MM.1S (cell line): ENCODE measurements around the gene SDR42E2.

Source experiments
- DNase-seq: peaks from one replicate; pipeline ENCODE4 v3.0.0-alpha.2; 2015
- H2AFZ ChIP-seq: fragments of 300-600 bp; sonication (generic); 2 replicates; pipeline ENCODE4 v1.6.0; 2016; ENCODE audit warnings: antibody characterized with exemption, low read length
- H3F3A ChIP-seq: fragments of 300-600 bp; sonication (generic); 2 replicates; pipeline ENCODE4 v1.6.1; 2016; ENCODE audit warnings: mild to moderate bottlenecking, antibody characterized with exemption, low read length, moderate library complexity, mixed read lengths; ENCODE audit not compliant: insufficient read depth
- H3K27ac ChIP-seq: fragments of 300-600 bp; sonication (generic); 2 replicates; pipeline ENCODE4 v1.5.1; 2016; ENCODE audit warnings: mild to moderate bottlenecking, low read length
- H3K27me3 ChIP-seq: fragments of 300-600 bp; sonication (generic); replicated peaks from 2 replicates; pipeline ENCODE4 v1.6.0; 2016; ENCODE audit warnings: low read length; ENCODE audit not compliant: insufficient read depth
- H3K36me3 ChIP-seq: fragments of 300-600 bp; sonication (generic); replicated peaks from 2 replicates; pipeline ENCODE4 v1.6.1; 2016; ENCODE audit warnings: mild to moderate bottlenecking, low read length, mixed read lengths; ENCODE audit not compliant: insufficient read depth
- H3K4me1 ChIP-seq: fragments of 300-600 bp; sonication (generic); 2 replicates; pipeline ENCODE4 v1.6.1; 2016; ENCODE audit warnings: low read length, mixed read lengths
- H3K4me2 ChIP-seq: fragments of 300-600 bp; sonication (generic); 2 replicates; pipeline ENCODE4 v1.6.0; 2016; ENCODE audit warnings: low read depth, low read length
- H3K4me3 ChIP-seq: fragments of 300-600 bp; sonication (generic); 2 replicates; pipeline ENCODE4 v1.5.1; 2016; ENCODE audit warnings: low read length, mixed read lengths
- H3K79me2 ChIP-seq: fragments of 300-600 bp; sonication (generic); 2 replicates; pipeline ENCODE4 v1.6.1; 2016; ENCODE audit warnings: mixed run types, low read length, mixed read lengths
- H3K9ac ChIP-seq: fragments of 300-600 bp; sonication (generic); 2 replicates; pipeline ENCODE4 v1.6.1; 2016; ENCODE audit warnings: low read length, mixed read lengths
- H3K9me2 ChIP-seq: fragments of 300-600 bp; sonication (generic); replicated peaks from 2 replicates; pipeline ENCODE4 v1.6.1; 2016; ENCODE audit warnings: mild to moderate bottlenecking, low read length, mixed read lengths; ENCODE audit not compliant: insufficient read depth
- H3K9me3 ChIP-seq: fragments of 300-600 bp; sonication (generic); replicated peaks from 2 replicates; pipeline ENCODE4 v1.6.1; 2016; ENCODE audit warnings: mild to moderate bottlenecking, low read length, mixed read lengths; ENCODE audit not compliant: insufficient read depth
- H4K20me1 ChIP-seq: fragments of 300-600 bp; sonication (generic); 2 replicates; pipeline ENCODE4 v1.6.1; 2016; ENCODE audit warnings: mild to moderate bottlenecking, low read length, moderate library complexity, mixed read lengths; ENCODE audit not compliant: insufficient read depth
- CTCF ChIP-seq: fragments of 300-600 bp; sonication (generic); IDR thresholded peaks from 2 replicates; pipeline ENCODE4 v1.5.1; 2016; ENCODE audit warnings: antibody characterized with exemption, low read length, mixed read lengths
- EZH2 ChIP-seq: fragments of 300-600 bp; sonication (generic); optimal IDR thresholded peaks from 2 replicates; pipeline ENCODE3; 2017; ENCODE audit warnings: low read depth, mild to moderate bottlenecking, antibody characterized with exemption, low read length, mixed read lengths
- EZH2phosphoT487 ChIP-seq: fragments of 300-600 bp; sonication (generic); IDR thresholded peaks from 2 replicates; pipeline ENCODE4 v1.6.1; 2018; ENCODE audit warnings: antibody characterized with exemption, low read length

The SDR42E2 gene

GRCh38 chr16:22181426-22181825 is 19.1 kb downstream of the SDR42E2 start:
- no peak overlapping the region for H2AFZ ChIP-seq
- H3K4me3 ChIP-seq: no peak overlapping the region
- H3K27me3 ChIP-seq: no peaks in the 10 kb centered on the region
- TF ChIP-seq EZH2 (no peak), CTCF (no peak), EZH2phosphoT487 (no peak)
- H3K36me3 ChIP-seq: no peaks in the 10 kb centered on the region
- peaks cover 11% of the 10 kb centered on the region; the same call in 1 of the 2 replicates for H3K79me2 ChIP-seq
- peaks cover 4% of the 10 kb centered on the region; the same call in 1 of the 2 replicates for H3K4me1 ChIP-seq
- H3K9me2 ChIP-seq: no peaks in the 10 kb centered on the region
- H3K9ac ChIP-seq: no peak overlapping the region
- H3F3A ChIP-seq: peaks cover 18% of the 10 kb centered on the region
- H3K4me2 ChIP-seq: no peak overlapping the region
- no peaks in the 10 kb centered on the region for H3K9me3 ChIP-seq
- no peaks in the 10 kb centered on the region for H4K20me1 ChIP-seq
- DNase-seq: no peak
- H3K27ac ChIP-seq: no peak overlapping the region

GRCh38 chr16:22181843-22182242 is 19.5 kb downstream of the SDR42E2 start:
- Histone ChIP-seq H3F3A (peaks cover 18% of the 10 kb centered on the region), H3K4me3 (no peak overlapping the region), H3K4me1 (peaks cover 4% of the 10 kb centered on the region; the same call in 1 of the 2 replicates), H2AFZ (no peak overlapping the region), H3K4me2 (no peak overlapping the region), H3K27ac (no peak overlapping the region), H4K20me1 (no peaks in the 10 kb centered on the region), H3K9me2 (no peaks in the 10 kb centered on the region), H3K9me3 (no peaks in the 10 kb centered on the region), H3K36me3 (no peaks in the 10 kb centered on the region), H3K9ac (no peak overlapping the region), H3K79me2 (peaks cover 15% of the 10 kb centered on the region; the same call in 1 of the 2 replicates), H3K27me3 (no peaks in the 10 kb centered on the region)
- no peak for TF ChIP-seq EZH2phosphoT487
- TF ChIP-seq CTCF: no peak
- no peak for TF ChIP-seq EZH2
- no peak for DNase-seq

DNA sequence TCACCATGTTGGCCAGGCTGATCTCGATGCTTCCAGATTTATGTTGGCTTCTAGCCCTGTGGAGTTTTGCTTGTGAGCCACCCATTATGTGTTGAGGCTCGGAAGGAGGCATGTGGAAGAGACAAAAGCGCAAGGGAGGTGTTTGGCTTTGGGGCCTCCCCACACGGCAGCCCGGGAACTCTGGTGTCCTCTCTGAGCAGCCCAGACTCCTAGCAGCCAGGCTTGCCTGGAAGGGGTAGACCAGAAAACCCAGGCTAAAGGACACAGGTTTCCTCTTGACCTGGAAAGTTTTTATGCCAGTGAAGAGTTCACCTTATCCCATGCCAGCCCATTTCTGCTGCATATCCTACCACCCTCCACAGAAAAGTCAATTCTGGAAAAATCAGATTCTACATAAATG is 21.0 kb downstream of the SDR42E2 start:
- H3K79me2 ChIP-seq: peaks cover 15% of the 10 kb centered on the region; the same call in 1 of the 2 replicates
- DNase-seq: no peak
- H3K9me2 ChIP-seq: no peaks in the 10 kb centered on the region

More for the DNA sequence above, 21.0 kb downstream of the SDR42E2 start:
- Histone ChIP-seq H2AFZ (no peak overlapping the region), H3K4me2 (peak overlapping the region; percentile 92; the same call in 1 of the 2 replicates), H3K27ac (peak overlapping the region; percentile 79; the same call in 1 of the 2 replicates), H3K27me3 (no peaks in the 10 kb centered on the region), H3K4me1 (peaks cover 9% of the 10 kb centered on the region), H3K9ac (no peak overlapping the region), H3K36me3 (no peaks in the 10 kb centered on the region), H4K20me1 (no peaks in the 10 kb centered on the region), H3K4me3 (no peak overlapping the region), H3F3A (peaks cover 21% of the 10 kb centered on the region), H3K9me3 (no peaks in the 10 kb centered on the region)
- TF ChIP-seq CTCF (no peak), EZH2phosphoT487 (no peak), EZH2 (no peak)
